Common myeloid progenitor, CD34-positive (primary cell): ENCODE results near the gene GSTA2.
"Not testable (repeated sequence)": the region's sequence is repeated elsewhere in the genome, so short reads cannot be mapped to it uniquely, and the experiment has no call there.

Experiments
- CTCF ChIA-PET: fragments of 350-600 bp; sonication (Branson Sonifier 250); formaldehyde crosslinking; loops from one replicate; lab custom pipeline; 2021; ENCODE audit warnings: antibody characterized with exemption; lab: Charles Lee
- POLR2A ChIA-PET: fragments of 350-600 bp; sonication (Branson Sonifier 250); formaldehyde crosslinking; loops from one replicate; lab custom pipeline; 2021; ENCODE audit warnings: antibody characterized with exemption; lab: Charles Lee
- DNase-seq, 3 donors: peaks; one replicate each; pipeline versions ENCODE4 v3.0.0 to v3.0.0-alpha.2; 2013
- H3K27ac ChIP-seq, 2 experiments: 1 replicate in 1 of 2; 2 replicates in 1 of 2; pipeline ENCODE4 v1.7.0; 2013; ENCODE audit warnings: inconsistent platforms in 2 of 2, low read length in 2 of 2, mild to moderate bottlenecking in 2 of 2, low read depth in 1 of 2, moderate library complexity in 1 of 2; ENCODE audit not compliant: severe bottlenecking in 2 of 2, insufficient read depth in 1 of 2, poor library complexity in 1 of 2
- H3K27me3 ChIP-seq, 5 experiments: replicated peaks in 2 of 5; 1 replicate in 3 of 5; 2 replicates in 2 of 5; pipeline versions ENCODE4 v1.6.1 to v1.7.0; 2013; ENCODE audit warnings: low read length in 4 of 5, mild to moderate bottlenecking in 2 of 5, moderate library complexity in 2 of 5, inconsistent platforms in 1 of 5; ENCODE audit not compliant: insufficient read depth in 5 of 5, control insufficient read depth in 4 of 5
- H3K36me3 ChIP-seq, 4 experiments: 1 replicate in 2 of 4; 2 replicates in 2 of 4; pipeline versions ENCODE4 v1.6.1 to v1.7.0; 2013; ENCODE audit warnings: low read length in 3 of 4, control low read depth in 1 of 4, mild to moderate bottlenecking in 1 of 4; ENCODE audit not compliant: control insufficient read depth in 4 of 4, insufficient read depth in 4 of 4
- H3K4me1 ChIP-seq, 4 experiments: 1 replicate in 3 of 4; 2 replicates in 1 of 4; pipeline versions ENCODE4 v1.6.1 to v1.7.1; 2013; ENCODE audit warnings: low read length in 3 of 4, mild to moderate bottlenecking in 3 of 4, control low read depth in 1 of 4, inconsistent platforms in 1 of 4, moderate library complexity in 1 of 4; ENCODE audit not compliant: control insufficient read depth in 4 of 4, insufficient read depth in 4 of 4; ENCODE audit errors: control extremely low read depth in 1 of 4
- H3K4me3 ChIP-seq, 7 experiments: 1 replicate in 4 of 7; 2 replicates in 3 of 7; pipeline versions ENCODE4 v1.5.1 to v1.7.0; 2013; ENCODE audit warnings: mild to moderate bottlenecking in 7 of 7, low read length in 6 of 7, moderate library complexity in 6 of 7, inconsistent platforms in 2 of 7, low read depth in 2 of 7, control low read depth in 1 of 7; ENCODE audit not compliant: insufficient read depth in 4 of 7, control insufficient read depth in 1 of 7; ENCODE audit errors: extremely low read depth in 1 of 7
- H3K9me3 ChIP-seq, 5 experiments: 1 replicate in 4 of 5; 2 replicates in 1 of 5; pipeline versions ENCODE4 v1.6.1 to v1.7.1; 2013; ENCODE audit warnings: low read length in 4 of 5, mild to moderate bottlenecking in 2 of 5, inconsistent platforms in 1 of 5, low read depth in 1 of 5, moderate library complexity in 1 of 5; ENCODE audit not compliant: control insufficient read depth in 4 of 5, insufficient read depth in 2 of 5; ENCODE audit errors: control extremely low read depth in 1 of 5
- WGBS: methylation state at CpG from one replicate; pipeline ENCODE4 v1.1.5; 2013; ENCODE audit not compliant: insufficient coverage; 5-methylcytosine and 5-hydroxymethylcytosine counted together

Gene GSTA2

DNA sequence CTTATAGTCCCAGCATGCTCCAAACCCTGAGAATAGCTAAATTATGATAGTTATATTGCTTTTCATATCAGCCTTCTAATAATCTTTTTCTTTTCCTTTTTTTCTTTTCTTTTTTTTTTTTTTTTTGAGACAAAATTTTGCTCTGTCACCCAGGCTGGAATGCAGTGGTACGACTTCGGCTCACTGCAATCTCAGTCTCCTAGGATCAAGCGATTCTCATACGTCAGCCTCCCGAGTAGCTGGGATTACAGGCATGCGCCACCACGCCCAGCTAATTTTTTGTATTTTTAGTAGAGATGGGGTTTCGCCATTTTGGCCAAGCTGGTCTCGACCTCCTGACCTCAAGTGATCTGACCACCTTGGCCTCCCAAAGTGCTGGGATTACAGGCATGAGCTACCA lies 48.5 kb downstream of the GSTA2 start:
- H3K9me3 ChIP-seq, H3K36me3 ChIP-seq, DNase-seq, POLR2A ChIA-PET, H3K4me1 ChIP-seq, H3K27me3 ChIP-seq, H3K4me3 ChIP-seq, H3K27ac ChIP-seq: not testable (repeated sequence)
- WGBS: 98% methylated on average over 8 of the region's 9 CpGs
- CTCF ChIA-PET: interaction anchor here (0.7 kb wide), 1 partner anchor 168 kb away, joined by 6 read pairs; no protein-coding TSS in a partner anchor

DNA sequence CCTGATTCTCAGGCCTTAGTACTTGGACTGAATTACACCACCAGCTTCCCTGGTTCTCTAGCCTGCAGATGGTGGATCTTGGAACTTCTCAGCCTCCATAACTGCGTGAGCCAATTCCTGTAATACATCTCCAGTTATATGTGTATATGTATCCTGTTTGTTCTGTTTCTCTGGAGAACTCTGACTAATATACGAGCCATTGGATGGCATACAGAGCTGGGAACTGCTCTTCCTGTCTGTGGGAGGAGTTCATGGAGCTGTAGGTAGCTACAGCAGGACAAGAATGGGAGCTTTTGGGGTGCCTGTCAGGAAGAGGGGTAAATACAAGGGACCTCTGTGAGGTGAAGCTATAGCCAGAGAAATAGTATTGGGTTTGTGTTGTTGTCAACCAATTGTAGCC lies 51.1 kb downstream of the GSTA2 start:
- Histone ChIP-seq H3K4me1 (no peaks in the 10 kb centered on the region), H3K9me3 (peaks cover 0 to 4% (median 2%) of the 10 kb centered on the region in 5 experiments), H3K4me3 (no peak overlapping the region), H3K27ac (no peak overlapping the region), H3K27me3 (no peaks in the 10 kb centered on the region), H3K36me3 (no peaks in the 10 kb centered on the region)
- 80% methylated on average over 1 of the region's 2 CpGs for WGBS
- ChIA-PET POLR2A (no interaction called here), CTCF (interaction anchor here (0.7 kb wide), 1 partner anchor 11 kb away, joined by 3 read pairs; no protein-coding TSS in a partner anchor)
- no peak for DNase-seq

DNA sequence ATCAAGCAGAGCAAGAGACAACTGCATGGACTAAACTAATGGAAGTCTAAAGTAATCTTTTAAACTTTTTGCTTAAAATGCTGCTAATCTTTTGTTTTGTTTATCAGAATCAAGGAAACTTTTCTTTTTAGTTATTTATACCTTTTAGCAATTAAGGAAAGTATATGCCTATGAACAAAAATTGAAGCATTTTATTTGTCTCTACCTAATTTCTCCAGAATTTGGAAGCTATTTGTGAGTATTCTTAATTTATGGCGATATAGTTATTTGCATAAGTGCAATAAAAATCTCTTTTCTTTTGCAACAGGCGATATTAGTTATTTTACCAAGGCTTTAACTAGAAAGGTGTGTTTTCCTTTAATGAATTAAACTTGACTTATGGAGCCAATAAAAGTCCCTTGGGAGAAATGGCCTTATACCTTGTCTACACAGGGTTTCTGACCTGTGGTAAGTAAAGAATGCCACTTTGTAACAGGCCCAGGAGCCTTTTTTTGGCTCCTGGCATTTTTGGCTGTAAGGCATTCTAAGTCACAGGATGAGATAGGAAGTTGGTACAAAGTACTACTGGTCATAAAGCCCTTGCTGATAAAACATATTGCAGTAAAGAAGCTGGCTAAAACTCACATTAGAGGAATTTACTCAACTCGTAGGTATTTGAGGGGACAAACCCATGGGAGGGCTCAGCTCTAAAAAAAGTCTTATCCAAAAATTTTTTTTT lies 55.2 kb downstream of the GSTA2 start:
- DNase-seq: peak in 1 of 3 donors; percentile 6
- Histone ChIP-seq H3K4me3 (no peak overlapping the region), H3K9me3 (peaks cover 0 to 4% (median 2%) of the 10 kb centered on the region in 5 experiments), H3K4me1 (no peaks in the 10 kb centered on the region), H3K27ac (no peak overlapping the region), H3K27me3 (no peaks in the 10 kb centered on the region), H3K36me3 (no peaks in the 10 kb centered on the region)
- CTCF ChIA-PET: no interaction called here
- POLR2A ChIA-PET: no interaction called here
- 90% methylated on average over 1 of the region's 3 CpGs for WGBS

DNA sequence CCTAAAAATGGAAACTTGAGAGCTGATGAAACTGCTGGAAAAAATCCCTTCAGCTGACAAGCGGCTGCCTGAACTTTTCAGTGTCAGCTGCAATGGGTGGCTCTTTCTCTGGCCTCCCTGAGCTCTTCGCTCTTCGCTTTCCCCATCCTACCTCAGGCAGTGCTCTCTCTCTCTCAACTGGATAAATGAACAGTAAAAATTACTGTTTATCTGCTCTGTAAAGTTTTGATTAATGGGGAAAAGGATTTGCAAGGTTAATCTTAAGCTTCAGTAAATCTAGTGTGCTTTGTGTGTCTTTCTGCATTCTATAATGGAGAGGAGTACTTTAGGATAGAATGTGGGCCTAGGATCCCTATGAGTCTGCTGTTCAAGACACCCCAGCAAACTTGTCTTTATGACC lies 57.3 kb downstream of the GSTA2 start:
- H3K27me3 ChIP-seq: no peaks in the 10 kb centered on the region
- H3K36me3 ChIP-seq: no peaks in the 10 kb centered on the region
- ChIA-PET POLR2A (no interaction called here), CTCF (no interaction called here)
- no peaks in the 10 kb centered on the region for H3K4me1 ChIP-seq
- H3K27ac ChIP-seq: no peak overlapping the region
- no peak overlapping the region for H3K4me3 ChIP-seq
- peaks cover 0 to 4% (median 2%) of the 10 kb centered on the region in 5 experiments for H3K9me3 ChIP-seq
- 100% methylated on average over 1 of the region's 3 CpGs for WGBS
- no peak for DNase-seq

DNA sequence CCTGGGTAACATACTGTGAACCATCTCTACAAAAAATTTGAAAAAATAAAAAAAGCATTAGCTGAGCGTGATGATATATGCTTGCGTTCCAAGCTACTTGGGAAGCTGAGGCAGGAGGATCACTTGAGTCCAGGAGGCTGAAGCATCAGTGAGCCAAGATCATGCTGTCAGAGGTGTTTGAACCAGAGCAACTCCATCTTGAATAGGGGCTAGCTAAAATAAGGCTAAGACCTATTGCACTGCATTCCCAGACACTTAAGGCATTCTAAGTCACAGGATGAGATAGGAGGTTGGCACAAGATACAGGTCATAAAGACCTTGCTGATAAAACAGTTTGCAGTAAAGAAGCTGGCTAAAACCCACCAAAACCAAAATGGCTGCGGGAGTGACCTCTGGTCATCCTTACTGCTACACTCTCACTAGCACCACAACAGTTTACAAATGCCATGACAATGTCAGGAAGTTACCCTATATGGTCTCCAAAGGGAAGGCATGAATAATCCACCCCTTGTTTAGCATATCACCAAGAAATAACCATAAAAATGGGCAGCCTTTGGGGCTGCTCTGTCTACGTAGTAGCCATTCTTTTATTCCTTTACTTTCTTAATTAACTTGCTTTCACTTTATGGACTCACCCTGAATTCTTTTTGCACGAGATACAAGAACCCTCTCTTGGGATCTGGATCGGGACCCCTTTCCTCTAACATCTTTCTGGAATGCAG lies 58.3 kb downstream of the GSTA2 start:
- H3K4me1 ChIP-seq, H3K9me3 ChIP-seq, POLR2A ChIA-PET, DNase-seq, H3K27ac ChIP-seq, CTCF ChIA-PET, H3K4me3 ChIP-seq, H3K27me3 ChIP-seq, H3K36me3 ChIP-seq: not testable (repeated sequence)
- 96% methylated on average over 4 of the region's 6 CpGs for WGBS

DNA sequence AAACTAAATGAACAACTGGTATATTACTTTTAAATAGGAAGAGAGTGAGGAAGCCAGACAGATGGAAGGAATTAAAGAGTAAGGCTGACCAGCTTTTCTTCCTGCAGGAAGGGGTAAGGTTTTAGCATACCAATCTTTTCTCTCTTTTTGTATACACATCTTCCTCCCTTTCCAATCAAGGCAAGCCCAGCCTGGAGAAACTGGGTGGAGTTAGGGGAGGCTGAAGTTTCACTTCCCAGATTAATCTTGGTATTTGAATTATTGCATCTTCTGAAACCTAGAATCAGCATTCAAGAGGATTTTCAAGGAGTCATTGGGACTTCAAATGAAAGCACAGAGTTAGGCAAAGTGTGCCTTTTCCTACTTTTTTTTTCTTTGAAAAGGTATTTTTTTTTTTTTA lies 59.2 kb downstream of the GSTA2 start:
- CTCF ChIA-PET: interaction anchor here (1.2 kb wide), 2 partner anchors 14 to 20 kb away, joined by 3 read pairs; no protein-coding TSS in a partner anchor
- Histone ChIP-seq H3K27me3 (no peaks in the 10 kb centered on the region), H3K27ac (no peak overlapping the region), H3K4me3 (no peak overlapping the region), H3K36me3 (no peaks in the 10 kb centered on the region), H3K9me3 (peaks cover 0 to 4% (median 2%) of the 10 kb centered on the region in 5 experiments), H3K4me1 (no peaks in the 10 kb centered on the region)
- POLR2A ChIA-PET: no interaction called here
- DNase-seq: no peak
